ENCODE results near the gene FAM78A. TPM values are rescaled to one million over a fixed set of nuclear protein-coding genes. Genes with fewer than 3 reads are reported as not detected.

FAM78A gene
- 0.19 to 0.69 TPM (median 0.41 TPM) in 5 replicates for total RNA-seq (2022; extraction: Qiagen RNA extraction; ENCODE audit: low read depth)

GRCh38 chr9:131276094-131276888 is at the start of gene FAM78A:
TSS of gene FAM78A (minus strand) at chr9:131276510. CDS start at chr9:131276179, 331 bp downstream.

DNA sequence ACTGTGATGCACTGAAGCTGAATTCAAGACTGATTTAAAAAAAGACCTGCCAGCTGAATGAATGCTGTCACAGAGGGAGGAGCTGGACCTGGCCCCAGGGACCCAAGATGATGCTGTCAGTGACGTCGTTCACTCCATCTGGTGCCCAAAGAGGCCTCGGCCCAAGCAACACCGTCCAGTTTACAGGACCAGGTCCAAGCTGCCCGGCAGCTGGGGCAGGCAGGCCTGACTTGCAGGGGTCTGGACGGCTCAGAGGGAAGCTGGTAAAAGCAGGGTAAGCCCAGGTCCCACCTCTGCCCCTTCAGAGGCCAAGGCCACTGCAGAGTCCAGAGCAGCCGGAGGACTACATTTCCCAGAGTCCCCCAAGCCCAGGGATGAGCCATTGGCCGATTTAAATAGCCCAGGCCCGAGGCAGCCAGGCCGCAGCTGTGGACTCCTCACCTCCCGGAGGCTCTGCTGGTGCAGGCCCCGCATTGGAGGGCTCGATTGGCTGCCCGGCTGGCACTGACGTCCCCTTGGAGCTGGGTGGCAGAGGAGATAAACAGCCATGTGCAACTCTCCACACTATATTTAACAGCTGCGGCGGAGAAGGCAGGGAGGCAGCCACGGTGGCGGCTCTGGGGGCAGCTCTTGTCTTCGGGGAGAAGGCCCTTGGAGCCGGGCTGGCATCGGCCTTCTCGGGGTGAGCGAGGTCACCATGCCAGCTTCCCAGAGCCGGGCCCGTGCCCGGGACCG is 13.2 kb upstream of the FAM78A start, which contains the start of gene PLPP7:
PLPP7 (plus strand) TSS at position 423 of the 735 bp plus-strand sequence; CDS start at position 698, 275 bp downstream.

Other genes with a start within 250 kb of the FAM78A start
- gene AIF1L, start 180.0 kb downstream of the FAM78A start, total RNA-seq (2022; extraction: Qiagen RNA extraction; ENCODE audit: low read depth), result 1.2 to 1.5 TPM (median 1.3 TPM) in 5 replicates
- gene NUP214, start 150.9 kb downstream of the FAM78A start, total RNA-seq (2022; extraction: Qiagen RNA extraction; ENCODE audit: low read depth), result 23.3 to 27.2 TPM (median 26.1 TPM) in 5 replicates
- 0.07 TPM in 1 of 5 replicates, not detected in the others for gene PLPP7, start 13.2 kb upstream of the FAM78A start, total RNA-seq (2022; extraction: Qiagen RNA extraction; ENCODE audit: low read depth)
- gene PRRC2B, start 117.6 kb upstream of the FAM78A start, total RNA-seq (2022; extraction: Qiagen RNA extraction; ENCODE audit: low read depth), result 53.3 to 87.4 TPM (median 77.5 TPM) in 5 replicates
- gene POMT1, start 226.4 kb upstream of the FAM78A start, total RNA-seq (2022; extraction: Qiagen RNA extraction; ENCODE audit: low read depth), result 14.3 to 17.8 TPM (median 16.6 TPM) in 5 replicates

All from A549 treated with DMSO at 1 μM for 4 hours (cell line).